Peyer's patch (tissue), 4 donors: Measurements from ENCODE around the gene CLUH.

Experiments used
- CTCF ChIP-seq, 6 experiments: fragments of 450-650 bp in 4 of 6; fragments of 200-600 bp in 2 of 6; sonication (generic) in 1 of 6; IDR thresholded peaks; one replicate each; pipeline ENCODE4 v1.5.1; 2017 to 2019; ENCODE audit warnings: antibody characterized with exemption in 6 of 6, mild to moderate bottlenecking in 3 of 6, moderate library complexity in 1 of 6
- POLR2A ChIP-seq, 2 donors: fragments of 450-650 bp; IDR thresholded peaks; one replicate each; pipeline ENCODE4 v1.5.1; 2017; ENCODE audit warnings: antibody characterized with exemption in 2 of 2, mild to moderate bottlenecking in 2 of 2, moderate library complexity in 2 of 2

- TF ChIP-seq CTCF (IDR thresholded peaks at IDR 0.05) (no peak), POLR2A (IDR thresholded peaks at IDR 0.05) (no peak)
These were observed 6.3 kb downstream of the CLUH start for GRCh38 chr17:2705263-2705662.
